GF-D8 (cell line): ENCODE data around the gene KNSTRN.

ENCODE experiments used
- DNase-seq: peaks from one replicate; lab custom pipeline; 2025; lab: John Stamatoyannopoulos, UW

The KNSTRN gene

GRCh38 chr15:40435023-40435709 is 52.6 kb downstream of the KNSTRN start:
- DNase-seq: no peak

DNA sequence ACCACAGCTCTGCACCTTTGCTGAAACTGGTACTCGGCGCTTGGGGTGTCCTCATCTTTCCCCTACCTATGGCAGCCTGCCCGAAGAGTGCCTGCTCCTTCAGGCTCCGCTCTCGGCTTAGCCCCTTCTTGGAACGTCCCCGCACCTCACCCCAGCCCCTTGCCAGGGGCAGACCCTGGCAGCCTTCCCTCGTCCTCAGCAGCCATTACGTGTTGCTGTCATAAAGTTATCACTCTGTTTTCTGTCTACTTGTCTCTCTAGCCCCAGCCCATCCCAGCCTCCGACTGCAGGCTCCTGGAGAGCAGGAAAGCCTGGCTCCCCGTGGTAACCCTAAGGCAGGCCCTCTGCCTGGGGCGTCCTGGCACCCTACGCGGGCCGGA is 53.2 kb downstream of the KNSTRN start:
- no peak for DNase-seq

GRCh38 chr15:40436116-40436891 is 53.8 kb downstream of the KNSTRN start:
- DNase-seq: no peak

DNA sequence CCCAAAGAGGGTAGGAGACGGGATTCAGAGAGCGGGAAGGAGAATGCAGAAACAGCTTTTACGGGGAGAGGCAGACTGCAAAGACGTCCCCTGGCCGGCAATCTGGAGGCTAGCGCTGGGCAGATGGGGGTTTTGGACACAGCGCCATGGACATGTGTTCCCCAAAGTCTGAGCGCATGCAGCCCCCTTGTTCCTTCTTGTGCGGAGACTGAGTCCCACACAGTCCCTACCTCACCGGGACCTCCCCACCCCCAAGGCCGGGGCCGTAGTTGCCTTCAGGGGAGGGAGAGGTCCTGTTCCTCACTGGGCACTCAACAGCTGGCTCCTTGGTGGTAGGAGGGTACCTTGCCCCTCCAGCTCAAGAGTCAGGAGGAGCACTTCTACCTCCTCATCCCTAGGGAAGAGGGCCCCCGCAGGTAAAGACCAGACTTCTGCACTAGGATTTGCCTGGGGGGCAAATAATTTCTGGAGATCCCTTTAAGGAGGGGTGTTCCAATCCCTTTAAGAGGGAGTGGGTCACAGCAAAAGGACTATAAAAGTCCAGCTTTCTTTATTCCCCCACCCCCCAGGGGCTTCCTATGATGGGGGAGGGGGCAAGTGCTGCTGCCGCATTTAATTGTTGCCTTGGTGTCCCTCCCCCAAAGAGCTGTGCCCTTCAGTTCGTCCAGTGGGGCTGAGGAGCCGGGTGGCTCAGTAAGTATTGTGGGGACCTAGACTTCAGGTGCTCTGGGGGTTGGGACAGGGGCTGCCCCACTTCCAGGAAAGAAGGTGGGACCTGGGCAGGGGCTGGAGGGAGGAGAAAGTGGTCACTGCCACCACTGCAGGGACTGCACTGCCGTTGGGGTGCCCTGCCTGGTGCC is 54.6 kb downstream of the KNSTRN start:
- DNase-seq: no peak

- no peak for DNase-seq
Observed at GRCh38 chr15:40437752-40438687, 55.5 kb downstream of the KNSTRN start.

GRCh38 chr15:40438712-40439111 is 56.2 kb downstream of the KNSTRN start:
- DNase-seq: no peak

- no peak for DNase-seq
Observed at GRCh38 chr15:40439461-40439959, 57.0 kb downstream of the KNSTRN start.

DNA sequence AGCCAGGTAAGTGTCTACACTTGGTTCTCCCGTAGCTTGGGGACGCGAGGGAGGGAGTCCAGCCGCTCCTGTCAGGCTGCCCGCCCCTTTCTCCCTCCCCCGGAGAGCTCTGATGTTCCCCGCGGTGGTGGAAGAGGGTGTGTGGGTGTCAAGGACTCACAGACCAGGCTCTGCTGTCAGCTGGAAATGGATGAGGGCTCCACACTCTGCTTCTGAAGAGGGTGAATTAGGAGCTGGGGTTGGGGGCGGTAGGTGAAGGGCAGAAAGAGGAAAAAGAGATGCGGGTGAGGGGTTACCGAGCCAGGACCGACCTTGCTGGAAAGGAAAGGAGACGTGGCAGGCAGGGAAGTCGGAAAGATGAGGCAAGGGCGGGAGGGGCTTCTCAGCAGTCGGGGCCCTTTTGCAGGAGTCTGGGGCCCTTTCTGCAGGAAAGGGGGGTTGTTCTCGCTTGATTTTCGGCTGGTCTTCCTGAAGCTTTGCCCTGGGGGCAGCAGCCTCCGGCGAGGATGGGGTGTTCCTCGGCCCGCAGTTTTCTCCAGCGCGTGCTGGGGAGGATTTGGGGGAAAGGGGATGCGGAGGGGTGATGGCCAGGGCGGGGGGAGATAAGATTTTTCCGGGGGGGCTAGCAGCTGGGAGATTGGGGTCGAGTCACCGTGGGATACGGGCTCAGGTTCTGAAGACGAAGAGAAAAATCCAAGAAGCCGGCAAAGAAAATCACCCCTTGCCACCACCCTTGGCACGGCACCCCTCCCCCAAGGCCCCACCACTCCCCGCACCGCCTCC is 57.6 kb downstream of the KNSTRN start:
- DNase-seq: no peak

DNA sequence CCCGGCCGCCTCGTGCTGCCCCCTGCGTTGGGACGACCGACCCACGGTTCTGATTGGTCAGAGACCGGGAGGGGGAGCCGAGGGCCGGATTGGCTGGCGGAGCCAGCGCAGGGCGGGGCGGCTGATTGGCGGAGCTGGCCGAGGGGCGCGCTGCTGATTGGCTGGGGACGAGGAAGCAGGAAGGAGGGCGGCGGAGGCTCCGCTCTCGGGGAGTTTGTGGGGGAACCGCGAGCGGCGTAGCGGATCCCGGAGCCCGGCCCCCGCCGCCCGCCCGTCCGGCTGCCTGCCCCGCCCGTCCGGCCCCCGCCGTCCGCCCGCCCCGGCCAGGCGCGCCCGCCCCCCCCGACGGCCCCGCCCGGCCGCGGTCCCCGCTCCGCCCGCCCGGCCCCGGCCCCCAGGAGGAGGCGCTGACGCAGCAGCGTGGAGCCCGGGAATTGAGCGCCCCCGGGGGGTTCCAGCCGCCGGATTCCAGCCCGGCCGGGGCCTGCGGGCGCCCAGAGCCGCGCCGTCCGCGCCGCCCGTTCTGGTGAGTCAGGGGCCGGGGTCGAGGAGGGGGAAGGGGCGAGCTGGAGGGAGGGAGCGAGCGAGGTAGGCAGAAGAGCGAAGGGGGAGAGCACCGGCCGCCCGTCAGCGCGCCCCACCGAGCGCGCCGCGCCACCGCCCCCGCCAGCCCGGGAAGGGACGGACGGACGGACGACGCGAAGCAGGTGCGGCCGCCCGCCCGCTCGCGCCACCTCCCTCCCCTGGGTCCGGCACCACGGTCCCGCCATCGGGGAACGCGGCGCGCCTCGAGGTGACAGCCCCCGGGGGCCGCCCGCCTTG is 58.4 kb downstream of the KNSTRN start, which contains the start of gene BAHD1:
BAHD1 (plus strand) TSS at position 211 of the 822 bp plus-strand sequence. CDS start 17,512 bp downstream, outside the sequence.
- peak; percentile 63 for DNase-seq

- DNase-seq: no peak
Observed at GRCh38 chr15:40441565-40442531, 59.3 kb downstream of the KNSTRN start.

GRCh38 chr15:40443255-40443654 is 60.7 kb downstream of the KNSTRN start:
- no peak for DNase-seq

DNA sequence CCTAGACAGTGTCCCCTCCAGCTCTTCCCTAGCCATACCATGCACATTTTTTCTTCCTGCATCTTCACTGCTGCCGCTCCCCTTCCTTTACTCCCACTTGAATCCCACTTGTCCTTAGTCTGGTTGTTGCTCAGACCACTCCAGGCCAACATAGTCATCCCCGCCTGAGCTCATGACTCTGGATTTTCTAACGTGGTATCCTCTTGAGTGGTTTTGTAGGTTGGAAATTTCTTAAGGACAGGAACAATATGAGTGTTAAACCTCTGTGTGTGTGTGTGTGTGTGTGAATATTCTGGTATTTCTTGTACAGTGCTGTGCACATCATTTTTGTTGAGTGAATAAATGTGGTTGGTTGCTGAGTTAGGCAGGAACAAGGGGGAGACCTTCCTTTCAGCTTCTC is 61.3 kb downstream of the KNSTRN start:
- DNase-seq: no peak
